Stimulated activated CD4-positive, alpha-beta T cell treated with anti-CD3 and anti-CD28 coated beads, Interleukin-15, amount 100 ng/mL, for 48 hours (primary cell): ENCODE data around the gene PRCD.
A peak's percentile ranks its signal among the peaks of the same experiment; 100 is the strongest.
"Not testable (repeated sequence)": the region's sequence is repeated elsewhere in the genome, so short reads cannot be mapped to it uniquely, and the experiment has no call there.

ENCODE experiments used
- DNase-seq, 2 donors: peaks; one replicate each; pipeline ENCODE4 v3.0.0-alpha.2; 2020; ENCODE audit warnings: low read depth in 2 of 2

PRCD gene

DNA sequence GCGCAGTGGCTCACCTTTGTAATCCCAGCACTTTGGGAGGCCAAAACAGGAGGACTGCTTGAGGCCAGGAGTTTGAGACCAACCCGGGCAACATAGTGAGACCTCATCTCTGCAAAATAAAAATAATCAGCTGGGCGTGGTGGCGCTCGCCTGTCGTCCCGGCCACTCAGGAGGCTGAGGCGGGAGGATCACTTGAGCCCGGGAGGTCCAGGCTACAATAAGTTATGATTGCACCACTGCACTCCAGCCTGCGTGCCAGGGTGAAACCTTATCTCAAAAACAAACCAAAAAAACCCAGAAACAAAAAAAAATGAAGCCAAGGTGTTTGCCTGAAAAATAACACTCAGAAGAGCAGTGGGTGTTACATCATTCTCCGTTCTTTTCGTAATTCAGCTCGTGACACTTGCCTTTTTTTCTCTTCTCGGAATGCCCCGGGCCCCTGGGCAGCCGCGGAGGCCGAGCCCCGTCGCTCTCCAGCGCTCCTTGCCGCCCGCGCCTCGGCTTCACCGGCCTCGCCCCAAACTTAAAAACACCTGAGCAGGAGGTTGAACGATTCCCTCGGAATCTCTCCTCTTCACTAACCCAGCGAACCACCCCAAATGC is 17.0 kb downstream of the PRCD start:
- DNase-seq: no peak

DNA sequence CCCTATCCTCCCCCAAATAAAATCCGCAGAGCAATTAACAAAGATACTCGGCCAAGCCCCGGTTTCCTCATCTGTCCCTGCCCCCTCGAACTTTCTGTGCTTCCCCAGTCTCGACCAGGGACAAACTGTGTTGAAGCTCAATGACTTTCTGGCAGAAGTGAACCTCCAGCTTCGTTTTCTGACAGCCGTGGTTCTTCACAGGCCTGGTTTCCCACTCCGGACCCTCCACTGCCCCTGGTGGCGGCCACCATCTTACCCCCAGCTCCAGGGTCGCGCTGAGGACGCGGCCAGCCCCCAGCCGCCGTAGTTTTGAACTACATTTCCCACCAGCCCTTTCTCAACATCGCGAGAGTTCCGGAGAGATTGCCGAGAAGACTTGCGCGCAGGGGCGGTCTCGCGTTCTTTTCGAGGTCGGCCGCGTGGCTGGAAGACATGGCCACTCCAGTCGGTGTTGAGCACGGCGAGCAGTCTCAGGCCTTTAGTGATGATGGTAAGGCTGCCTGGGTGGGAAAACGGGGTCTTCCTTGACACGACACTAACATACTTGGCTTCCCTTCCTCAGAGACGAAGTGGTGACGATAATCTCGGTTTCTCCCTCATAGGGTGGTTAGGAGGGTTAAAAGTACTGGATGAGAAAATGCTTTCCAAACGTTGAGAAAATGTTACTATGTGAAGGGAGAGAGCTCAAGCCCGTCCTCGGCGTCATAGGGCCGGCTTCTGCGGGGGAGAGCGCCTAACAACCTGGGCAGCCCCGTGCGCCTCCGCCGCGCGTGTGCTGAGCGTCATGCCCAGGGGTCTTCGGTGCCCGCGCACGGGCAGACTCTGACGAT is 17.7 kb downstream of the PRCD start:
- peak; percentile 92 to 93 for DNase-seq

DNA sequence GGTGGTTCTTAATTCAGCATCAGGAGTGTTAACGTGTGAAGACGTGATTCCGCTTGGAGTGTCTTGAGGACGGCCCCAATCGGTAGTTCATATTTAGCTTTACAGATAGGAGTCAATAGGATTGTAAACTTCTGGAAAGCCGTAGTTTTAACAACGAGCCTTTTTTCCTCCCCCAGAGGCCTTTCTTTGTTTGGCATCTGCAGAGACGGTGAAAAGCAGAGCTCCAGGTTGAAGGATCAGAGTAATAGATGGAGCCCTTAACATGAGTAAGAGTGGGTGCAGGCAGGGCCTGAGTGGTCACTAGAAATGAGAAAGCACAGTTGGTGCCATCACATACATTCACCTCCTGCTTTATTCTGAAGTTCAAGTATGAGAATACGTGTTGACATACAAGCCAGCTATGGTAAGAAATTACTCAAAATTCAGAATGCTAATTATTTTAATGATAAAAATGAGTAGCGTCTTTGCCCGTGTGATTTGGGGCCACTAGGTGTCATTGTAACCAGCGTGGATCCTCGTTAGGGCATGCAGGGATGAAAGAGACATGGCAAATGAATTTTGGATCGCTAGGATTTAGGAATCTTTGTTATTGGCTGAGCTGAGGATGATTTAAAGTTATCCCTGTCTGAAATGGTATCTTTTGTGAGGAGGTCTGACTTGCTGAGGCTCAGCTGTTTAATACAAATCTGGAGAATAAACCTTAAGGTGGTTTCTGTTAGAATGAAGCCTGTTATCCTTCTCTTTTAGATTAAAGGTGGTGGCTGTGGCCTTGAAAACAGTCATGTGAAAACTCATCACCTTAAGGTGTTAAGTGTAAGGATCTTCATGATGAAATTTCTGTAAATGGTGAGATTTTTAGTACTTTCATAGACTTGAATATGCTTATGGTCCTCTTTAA is 18.6 kb downstream of the PRCD start:
- DNase-seq: no peak

DNA sequence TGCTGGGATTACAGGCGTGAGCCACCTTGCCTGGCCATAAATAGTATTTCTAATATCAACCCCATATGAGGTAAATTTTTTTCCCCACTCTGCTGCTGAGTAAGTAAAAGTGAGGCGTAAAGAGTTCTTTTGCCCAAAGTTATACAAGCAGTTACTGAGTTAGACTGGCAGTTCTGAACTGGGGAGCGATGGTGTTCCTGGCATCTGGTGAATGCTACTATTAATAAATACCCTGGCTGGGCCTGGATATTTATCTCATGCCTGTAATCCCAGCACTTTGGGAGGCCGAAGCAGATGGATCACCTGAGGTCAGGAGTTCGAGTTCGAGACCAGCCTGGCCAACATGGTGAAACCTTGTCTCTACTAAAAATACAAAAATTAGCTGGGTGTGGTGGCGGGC is 19.6 kb downstream of the PRCD start:
- DNase-seq: not testable (repeated sequence)

DNA sequence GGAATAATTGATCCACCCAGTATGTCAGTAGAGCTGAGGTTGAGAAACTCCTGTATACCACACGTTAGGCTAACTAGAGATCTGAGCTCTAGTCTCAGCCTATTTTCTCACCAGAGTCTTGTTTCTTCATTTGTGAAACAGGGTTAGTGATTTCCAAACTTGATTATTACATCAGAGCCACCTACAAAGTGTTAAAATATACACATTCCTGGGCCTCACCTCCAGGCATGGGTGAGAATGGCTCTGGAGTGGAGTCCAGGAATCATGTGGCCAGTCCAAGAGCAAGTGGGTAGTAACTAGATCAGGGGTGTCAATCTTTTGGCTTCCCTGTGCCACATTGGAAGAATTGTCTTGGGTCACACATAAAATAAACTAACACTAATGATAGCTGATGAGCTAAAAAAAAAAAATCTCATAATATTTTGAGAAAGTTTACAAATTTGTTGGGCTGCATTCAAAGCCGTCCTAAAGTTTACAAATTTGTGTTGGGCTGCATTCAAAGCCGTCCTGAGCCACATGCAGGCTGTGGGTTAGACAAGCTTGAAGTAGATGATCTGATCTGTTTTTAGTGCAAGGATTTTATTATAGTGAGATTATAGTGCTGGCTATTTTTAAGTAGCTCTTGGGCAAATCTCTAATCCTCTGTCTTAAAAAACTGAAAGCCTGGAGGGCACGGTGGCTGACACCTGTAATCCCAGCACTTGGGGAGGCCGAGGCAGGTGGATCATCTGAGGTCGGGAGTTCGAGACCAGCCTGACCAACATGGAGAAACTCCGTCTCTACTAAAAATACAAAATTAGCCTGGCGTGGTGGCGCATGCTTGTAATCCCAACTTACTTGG is 20.4 kb downstream of the PRCD start:
- no peak for DNase-seq

DNA sequence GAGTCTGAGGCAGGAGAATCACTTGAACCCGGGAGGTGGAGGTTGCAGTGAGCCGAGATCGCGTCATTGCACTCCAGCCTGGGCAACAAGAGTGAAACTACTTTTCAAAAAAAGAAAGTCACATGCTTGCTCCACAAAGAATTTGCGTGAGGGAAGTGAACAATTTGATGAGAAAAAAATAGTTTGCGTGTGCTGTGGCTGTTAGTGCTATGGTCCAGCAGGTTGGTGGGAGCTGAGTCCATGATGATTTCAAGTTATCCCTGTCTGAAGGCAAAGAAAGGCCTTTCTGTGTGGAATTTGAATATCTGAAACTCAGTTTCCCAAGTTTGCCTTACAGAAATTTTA is 21.0 kb downstream of the PRCD start:
- DNase-seq: no peak

DNA sequence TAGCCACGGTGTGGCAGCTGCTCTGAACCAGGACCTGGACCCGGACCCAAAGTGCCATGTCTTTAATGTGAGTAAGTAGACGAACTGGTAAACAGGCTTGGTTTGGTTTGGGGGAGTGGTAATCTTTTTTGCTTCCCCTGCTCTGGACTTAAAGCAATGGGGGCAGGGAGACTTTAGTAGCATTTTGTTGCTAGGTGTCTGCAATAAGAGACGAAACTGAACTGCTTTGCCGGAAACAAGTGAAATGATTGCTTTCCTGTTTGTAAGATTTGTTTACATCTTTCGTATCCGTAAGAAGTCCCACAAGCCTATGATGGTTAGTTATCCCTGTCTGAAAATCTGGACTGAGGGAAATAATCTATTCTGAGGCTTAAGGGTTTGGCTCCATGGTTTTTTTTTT is 21.5 kb downstream of the PRCD start:
- no peak for DNase-seq

DNA sequence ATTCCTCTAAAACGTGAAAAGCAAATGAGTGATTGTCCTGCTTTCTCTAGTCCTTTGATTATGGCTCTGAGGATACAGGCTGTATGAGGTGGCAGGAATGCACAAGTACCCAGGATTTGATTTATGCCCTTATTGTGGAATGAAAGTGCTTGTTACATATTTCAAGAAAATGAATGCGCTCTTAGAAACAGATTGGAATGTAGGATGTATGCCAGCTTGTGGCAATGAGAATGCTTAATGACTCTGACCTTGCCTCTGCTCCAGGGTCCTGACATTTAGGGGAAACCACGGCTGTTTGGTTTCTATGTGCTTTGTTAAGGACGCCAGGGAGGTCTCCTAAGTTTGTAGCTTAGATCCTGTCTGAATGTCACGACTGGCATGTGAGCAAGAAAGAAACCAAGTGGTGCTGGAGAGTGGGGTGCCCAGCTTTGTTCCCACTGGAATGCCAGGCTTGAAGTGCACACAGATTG is 22.0 kb downstream of the PRCD start:
- DNase-seq: no peak

DNA sequence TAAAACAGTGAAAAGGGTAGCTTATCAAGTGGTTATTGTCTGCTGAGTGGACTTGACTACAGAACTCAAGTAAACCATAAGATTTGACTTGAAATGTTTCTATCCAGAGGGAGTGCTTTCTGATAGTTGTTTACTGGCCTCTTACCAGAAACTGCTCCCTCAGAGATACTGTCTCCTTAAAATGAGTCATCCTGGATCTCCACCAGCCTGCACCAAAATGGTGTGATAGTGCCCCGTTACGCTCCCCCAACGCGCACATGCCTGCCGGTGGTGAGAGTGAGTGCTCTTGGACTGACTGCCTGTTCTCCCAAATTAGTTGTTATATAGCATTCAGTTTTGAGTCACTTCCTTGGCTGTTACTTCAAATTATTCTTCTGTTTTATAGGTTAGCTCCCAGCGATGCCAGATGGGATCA is 22.9 kb downstream of the PRCD start:
- no peak for DNase-seq

DNA sequence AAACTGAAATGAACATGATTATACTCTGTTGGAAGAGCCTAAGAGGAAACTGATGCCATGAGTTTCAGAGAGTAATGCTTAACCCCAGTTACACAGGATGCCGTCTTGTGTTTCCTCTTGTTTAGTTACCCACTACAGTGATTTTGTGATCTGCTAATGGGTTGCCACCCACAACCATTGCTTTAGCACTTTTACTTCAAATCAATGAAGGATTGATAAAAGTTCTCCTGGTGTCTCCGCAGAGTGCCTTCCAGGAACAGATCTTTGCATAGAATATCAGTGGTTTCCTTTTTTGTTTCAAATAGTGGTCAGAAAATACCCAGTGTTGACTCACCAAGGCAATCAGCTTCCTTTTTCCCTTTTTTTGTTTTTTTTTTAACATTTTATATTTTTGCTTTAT is 23.5 kb downstream of the PRCD start:
- not testable (repeated sequence) for DNase-seq

DNA sequence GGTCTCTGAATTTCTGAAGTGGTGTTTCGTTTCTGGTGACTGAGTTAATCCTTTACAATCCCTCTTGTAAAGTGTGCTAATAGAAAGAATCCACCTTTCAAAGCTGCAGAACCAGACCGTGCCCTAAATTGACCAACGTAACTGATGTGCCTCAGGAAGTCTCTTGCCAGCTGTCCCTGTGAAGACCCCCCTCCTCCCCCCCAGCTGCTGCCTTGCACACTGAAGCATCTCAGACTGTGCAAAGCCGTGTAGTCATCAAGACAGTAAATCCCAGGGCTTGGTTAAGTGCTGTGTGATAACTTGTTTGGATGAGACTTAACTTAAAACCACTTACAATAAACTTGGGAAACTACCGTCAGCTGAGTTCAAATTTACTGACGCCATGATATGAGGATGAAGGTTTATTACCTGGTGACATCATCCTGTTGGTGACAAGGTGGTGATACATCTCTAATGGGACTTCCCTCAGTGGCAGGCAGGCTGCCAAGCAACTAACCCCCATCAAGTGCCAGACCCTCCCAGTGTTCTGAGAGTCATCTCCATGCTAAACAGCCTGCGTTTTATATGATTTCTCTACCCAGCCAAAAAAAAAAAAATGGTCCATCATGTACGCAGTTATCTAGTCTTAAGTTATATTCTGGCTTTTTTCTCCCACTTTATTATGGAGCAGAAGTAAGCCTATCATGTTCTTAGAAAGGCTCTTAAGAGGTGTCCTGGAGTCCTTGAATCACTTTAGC is 25.3 kb downstream of the PRCD start:
- not testable (repeated sequence) for DNase-seq

DNA sequence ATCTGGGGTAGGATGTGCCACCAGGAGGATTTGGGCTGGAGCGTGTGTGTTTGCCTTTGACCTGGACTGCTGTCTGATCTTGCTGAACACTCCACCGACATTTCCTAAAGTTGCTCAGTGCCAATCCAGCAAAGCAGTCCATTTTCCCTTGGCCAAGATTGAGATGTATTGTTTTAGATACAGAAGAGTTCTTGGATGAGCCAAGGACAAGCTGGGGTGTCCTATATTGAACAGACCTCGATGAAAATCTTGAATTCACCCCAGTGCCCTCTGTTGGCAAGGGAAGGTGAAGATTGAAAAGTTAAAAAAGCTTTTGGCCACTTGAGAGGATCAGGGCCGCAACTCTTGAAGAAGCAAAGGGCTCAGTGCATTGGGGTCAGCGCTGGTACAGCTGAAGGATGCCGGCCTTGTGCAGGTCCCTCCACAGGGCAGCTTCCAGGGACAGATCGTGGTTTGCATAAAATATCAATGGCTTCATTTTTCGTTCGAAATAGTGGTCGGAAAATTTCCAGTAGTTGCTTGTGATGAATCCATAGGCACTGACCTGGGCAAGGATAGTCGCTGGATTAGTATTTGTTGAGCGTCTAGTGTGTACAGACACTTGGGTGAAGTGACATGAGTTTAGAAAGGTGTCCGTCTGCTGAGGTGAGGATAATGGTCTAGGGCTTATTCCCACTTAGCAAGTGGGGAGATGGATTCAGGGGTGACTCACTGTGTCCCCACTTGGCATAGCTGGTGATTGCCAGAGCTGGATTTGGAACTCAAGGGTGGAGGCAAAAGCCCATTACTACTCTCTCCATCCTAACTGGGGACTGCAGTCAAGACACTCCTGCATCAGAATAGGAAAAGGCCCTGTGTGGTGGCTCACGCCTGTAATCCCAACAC is 26.1 kb downstream of the PRCD start:
- DNase-seq: no peak

DNA sequence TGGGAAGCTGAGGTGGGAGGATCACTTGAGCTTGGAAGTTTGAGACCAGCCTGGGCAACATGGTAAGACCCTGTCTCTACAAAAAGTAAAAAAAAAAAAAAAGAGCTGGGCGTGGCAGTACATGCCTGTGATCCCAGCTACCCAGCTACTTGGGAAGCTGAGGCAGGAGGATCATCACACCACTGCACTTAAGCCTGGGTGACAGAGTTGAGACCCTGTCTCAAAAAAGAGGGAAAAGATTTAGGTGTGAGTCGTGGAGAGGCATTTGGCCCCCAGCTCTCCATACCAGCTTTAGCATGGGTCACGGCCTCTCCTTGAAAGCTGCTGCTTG is 26.7 kb downstream of the PRCD start:
- DNase-seq: no peak

DNA sequence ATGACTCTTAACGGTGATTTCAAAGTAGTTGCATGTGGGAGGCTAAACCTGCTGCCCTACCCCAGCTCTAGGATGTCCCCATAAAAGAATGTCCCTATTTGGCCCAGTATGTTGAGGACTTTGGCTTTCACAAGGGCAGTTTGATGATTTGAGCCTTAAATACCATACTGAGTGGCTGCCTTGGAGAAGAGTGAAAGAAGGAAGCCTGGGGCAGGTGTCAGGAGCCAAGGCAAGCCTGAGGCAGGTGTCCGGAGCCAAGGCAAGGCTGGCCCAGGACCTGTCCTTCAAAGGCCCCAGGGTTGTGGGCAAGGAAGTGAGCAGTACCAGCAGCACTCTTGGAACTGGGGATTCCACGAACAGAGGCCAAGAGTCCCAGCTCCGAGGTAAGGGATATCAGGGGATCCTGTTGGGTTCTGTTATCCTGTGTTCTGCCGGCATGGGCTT is 27.2 kb downstream of the PRCD start:
- DNase-seq: no peak

DNA sequence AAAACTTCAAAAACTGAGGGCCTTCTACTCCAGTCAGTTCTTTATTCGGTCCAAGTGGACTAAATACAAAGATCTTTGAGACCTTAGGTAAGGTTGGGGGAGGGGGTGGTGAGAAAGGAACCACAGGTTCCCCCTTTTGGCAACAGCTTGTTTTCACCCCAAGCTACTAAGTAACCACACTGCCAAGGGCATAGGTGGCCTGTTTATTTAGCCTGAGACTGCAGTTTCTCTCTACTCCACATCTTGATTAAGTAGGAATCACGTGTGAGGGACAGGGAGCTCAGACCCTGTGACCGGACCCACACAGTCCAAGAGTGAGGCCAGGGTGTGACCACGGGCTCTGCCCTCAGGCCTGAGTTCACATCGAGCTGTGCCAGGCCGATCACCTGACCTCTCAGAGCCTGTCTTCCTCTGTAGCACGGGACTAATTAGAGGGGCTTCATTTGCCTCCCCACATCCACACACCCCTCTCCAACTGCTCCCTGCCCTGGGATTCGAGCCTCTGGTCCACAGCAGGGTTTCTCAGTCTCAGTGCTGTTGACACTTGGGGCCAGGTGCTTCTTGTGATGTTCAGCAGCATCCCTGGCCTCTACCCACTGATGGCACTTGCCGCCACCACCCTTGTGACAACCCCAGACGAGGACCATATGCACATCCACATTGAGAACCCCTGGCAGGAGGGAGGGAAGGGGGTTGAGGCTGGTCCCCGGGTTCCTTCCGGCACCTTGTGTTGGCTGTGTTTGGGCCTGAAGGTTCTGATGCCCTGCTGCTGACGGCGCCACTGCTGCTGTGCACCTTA is 28.0 kb downstream of the PRCD start:
- no peak for DNase-seq

DNA sequence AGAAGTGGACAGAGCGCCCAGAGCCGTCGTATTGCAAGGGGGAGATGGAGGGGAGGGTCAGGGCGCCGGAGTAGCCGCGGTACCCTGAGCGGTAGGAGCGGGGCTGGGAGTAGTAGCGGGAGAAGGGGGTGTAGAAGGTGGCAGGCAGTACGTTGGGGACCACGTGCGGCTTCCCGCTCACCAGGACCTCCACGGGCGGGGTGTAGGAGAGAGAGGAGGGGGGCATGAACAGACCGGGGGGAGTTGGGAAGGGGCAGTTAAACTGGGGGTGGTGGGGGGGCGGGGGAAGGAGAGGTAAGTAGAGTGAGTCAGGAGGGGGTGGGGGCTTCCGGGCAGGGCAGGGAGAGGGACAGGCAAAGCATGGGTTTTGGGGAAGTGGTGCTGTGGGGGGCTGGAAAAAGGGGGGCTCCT is 29.0 kb downstream of the PRCD start:
- no peak for DNase-seq

DNA sequence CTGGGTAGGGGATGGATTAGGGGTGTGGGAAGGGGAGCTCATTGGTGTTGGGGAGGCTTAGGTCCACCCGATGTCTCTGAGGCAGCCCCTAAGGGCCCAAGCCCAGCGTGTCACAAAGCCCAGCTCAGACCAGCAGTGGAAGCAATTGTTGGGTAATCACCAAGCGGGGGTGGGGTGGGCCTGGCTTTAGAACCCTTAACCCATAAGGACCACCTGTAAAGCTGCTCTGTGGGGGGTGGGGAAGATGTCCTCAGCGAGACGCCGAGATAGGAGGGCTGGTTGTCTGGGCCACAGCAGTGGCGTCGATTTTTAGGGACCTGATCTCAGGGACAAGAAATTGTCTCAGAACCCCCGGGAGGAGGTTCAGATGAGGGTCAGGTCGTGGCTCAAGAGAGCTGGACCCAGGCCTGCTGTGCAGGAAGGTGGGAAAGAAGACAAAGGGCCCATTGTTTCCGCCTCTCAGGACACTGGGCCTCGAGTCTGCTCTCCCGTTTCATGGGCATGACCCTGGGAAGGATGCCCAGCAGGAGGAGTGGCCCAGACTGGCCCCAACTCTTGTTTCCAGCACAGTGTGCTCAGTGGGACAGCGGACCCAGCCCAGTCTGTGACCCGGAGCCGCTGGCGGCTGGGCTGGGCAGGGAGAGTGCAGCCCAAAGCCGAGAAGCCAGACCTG is 29.9 kb downstream of the PRCD start:
- no peak for DNase-seq

DNA sequence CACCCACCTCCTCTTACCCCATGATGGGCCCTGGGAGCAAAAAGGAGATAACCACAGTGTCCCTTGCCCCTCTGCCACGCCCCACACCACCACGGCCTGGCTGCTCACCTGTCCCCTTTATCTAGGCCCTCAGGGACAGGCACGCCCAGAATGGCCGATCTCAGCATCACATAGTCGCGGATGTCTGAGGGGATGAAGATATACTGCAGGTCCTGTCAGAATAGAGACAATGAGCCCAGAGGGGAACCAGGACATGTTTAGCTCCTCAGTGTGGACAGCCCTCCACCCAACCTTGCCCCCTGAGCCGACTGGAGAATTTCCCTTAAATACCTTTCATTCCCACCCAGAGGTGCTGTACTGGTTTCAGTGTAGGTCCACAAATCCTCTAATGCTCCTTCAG is 30.6 kb downstream of the PRCD start:
- DNase-seq: no peak
